HG03159 (cell line): Measurements from ENCODE around the gene OSCAR.

ENCODE experiments used
- ATAC-seq: cut with Tn5 transposase; IDR thresholded peaks from one replicate; pipeline ENCODE4 v1.9.1; 2021; ENCODE audit warnings: mild to moderate bottlenecking, moderate library complexity; ENCODE audit not compliant: unreplicated experiment

The OSCAR gene

GRCh38 chr19:54100561-54100960, at the start of gene OSCAR:
Gene OSCAR (minus strand): TSS chr19:54100803. CDS start chr19:54100792, 11 bp downstream.
- ATAC-seq: no peak

DNA sequence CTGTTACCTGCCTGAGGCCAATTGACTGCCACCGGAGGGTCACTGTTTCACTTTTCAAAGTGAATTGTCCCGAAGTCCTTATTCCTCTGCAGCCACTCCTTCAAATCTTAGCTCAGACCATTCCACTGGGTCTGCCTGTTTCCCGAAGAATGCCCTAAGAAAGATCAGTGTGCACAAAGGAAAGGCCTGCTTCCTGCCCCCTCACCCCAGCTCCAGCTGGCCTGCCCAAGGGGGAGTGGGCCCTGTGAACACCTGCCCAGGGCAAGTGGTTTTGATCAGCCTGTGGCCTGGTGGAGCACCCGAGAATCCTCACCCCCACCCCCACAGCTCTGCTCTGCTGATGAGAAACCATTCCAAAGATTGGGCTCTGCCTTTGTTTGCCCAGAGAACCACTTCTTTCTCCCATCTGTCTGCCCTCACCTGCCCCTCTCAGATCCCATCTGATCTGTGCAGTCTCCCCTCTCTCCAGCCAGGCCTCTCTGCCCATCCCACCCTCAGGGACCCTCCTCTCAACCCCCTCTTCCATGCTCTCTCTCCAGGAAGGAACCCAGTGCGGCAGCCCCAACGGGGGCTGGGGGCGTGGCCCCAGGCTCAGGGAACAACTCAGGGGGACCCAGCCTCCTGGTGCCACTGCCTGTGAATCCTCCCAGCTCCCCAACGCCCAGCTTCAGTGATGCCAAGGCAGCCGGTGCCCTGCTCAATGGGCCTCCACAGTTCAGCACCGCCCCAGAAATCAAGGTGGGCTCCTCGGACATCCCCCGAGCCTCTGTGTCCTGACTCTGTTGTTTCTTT, 48.6 kb upstream of the OSCAR start:
- no peak for ATAC-seq

DNA sequence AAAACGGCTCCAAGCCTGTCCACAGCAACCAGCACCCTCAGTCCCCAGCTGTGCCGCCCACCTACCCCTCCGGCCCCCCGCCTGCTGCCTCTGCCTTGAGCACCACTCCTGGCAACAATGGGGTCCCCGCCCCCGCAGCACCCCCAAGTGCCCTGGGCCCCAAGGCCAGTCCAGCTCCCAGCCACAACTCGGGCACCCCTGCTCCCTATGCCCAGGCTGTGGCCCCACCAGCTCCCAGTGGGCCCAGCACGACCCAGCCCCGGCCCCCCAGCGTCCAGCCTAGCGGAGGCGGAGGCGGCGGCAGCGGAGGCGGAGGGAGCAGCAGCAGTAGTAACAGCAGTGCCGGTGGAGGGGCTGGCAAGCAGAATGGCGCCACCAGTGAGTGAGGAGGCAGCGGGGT, 47.6 kb upstream of the OSCAR start:
- no peak for ATAC-seq

- ATAC-seq: no peak
Measured at GRCh38 chr19:54147676-54148075, 47.1 kb upstream of the OSCAR start.

- ATAC-seq: no peak
Measured at GRCh38 chr19:54145541-54146158, 45.0 kb upstream of the OSCAR start.

DNA sequence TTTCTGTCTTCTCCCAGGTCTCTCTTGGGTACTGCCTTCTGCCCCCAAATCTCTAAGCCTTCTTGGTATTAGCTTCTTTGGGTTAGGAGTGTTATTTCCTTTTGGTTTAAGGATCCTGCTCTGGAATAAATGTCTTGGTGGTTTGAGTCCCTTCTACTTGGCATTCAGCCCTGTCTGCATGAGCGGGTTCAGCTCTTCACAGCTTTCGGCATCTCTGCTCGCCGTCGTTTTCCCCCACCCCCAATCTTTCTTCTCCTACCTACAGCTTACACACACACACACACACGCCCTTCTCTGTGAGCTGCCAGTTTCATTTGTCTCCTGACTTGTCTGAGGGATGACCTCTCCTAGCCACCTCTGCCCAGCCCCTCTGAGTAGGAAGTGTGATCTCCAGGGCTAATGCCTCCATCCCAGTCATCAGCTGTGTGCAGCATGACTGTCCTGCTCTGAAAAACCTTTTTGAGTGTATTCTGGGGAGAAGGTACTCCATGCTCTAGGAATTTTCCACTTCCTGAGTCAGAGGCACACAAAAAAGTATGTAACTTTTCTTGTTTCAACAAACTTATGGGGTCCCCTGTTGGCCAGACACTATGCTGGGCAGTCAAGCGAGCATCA, 41.7 kb upstream of the OSCAR start:
- ATAC-seq: no peak

- no peak for ATAC-seq
Measured at GRCh38 chr19:54141356-54141755, 40.8 kb upstream of the OSCAR start.

DNA sequence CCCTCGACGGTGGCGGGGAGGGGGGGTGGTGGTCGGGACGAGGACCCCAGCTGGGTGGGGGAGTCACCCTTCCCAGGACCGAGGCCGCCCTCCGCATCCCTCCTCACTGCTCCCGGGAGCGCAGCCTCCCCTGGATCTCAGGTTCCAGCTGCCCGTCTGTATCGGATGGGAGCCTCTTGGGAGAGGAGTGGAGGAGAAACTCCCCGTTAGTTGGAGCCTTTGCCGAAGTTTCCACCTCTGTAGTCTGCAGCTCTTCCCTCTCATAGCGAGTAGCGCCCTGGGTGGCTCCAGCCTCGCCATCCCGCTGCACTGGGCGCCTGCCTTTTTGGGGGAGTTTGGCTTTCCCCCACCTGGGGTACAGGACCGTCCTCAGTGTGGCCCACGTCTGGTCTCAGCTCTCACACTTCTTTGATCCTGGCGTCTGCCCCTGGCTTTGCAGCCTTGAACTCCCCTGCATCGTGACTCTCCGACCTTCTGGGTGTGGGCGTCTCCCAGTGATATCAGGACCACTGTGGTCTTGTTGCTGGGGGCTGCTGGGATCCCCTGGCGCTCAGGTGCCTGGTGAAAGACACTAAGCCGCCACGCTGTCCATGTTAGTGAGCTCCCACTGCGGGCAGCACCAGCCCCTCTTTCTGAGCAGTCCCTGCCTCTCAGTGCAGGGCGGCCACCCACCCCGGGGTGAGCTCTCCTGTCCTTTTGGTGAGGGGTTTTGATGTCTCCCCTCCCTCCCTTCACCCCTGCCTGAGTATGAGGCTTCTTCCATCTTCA, 38.1 kb upstream of the OSCAR start:
- ATAC-seq: no peak

DNA sequence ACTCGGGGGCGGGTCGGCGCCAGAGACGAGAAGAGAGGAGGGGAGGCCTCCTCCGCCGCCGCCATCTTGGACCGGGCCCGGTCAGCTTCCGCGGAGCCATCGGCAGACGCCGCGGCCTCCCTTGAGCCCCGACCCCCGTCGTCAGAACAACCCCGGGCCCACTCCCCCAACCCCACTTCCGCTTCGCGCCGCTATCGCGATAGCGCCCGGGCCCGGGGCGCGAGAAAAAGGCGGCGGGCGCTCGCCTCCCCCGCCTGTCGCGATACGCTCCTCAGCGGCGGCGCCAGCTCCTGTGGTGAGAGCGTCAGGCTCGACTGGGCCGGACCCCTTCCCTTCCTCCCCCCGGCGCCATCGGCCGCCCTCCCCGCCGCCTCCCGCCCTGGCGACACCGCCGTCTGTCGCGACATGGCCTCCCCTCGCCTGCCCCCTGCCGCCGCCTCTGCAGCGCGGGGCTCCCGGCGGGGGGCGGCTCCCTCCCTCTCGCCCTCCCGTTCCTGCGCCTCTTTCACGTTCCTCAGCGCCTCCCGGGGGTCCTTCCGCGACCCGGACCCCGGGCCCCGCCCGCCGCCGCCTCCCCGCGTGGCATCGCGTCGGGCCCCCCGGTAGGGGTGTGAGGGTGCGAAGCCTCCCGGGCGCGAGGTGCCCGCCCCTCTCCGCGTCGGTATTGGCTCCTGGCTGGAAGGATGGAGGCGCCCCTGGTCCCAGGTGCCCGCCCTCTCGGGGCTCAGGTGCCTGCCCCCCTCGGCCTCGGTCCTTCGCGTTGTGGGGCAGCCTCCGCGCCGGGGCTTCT, 37.3 kb upstream of the OSCAR start, which contains the start of gene CNOT3:
TSS of gene CNOT3 (plus strand) at position 64 of the 790 bp plus-strand sequence. CDS start 5,217 bp downstream, outside the sequence.
- no peak for ATAC-seq

- ATAC-seq: peak; percentile 79
Measured at GRCh38 chr19:54136864-54137698, 36.5 kb upstream of the OSCAR start.

GRCh38 chr19:54136086-54136863, 35.7 kb upstream of the OSCAR start:
- ATAC-seq: no peak

DNA sequence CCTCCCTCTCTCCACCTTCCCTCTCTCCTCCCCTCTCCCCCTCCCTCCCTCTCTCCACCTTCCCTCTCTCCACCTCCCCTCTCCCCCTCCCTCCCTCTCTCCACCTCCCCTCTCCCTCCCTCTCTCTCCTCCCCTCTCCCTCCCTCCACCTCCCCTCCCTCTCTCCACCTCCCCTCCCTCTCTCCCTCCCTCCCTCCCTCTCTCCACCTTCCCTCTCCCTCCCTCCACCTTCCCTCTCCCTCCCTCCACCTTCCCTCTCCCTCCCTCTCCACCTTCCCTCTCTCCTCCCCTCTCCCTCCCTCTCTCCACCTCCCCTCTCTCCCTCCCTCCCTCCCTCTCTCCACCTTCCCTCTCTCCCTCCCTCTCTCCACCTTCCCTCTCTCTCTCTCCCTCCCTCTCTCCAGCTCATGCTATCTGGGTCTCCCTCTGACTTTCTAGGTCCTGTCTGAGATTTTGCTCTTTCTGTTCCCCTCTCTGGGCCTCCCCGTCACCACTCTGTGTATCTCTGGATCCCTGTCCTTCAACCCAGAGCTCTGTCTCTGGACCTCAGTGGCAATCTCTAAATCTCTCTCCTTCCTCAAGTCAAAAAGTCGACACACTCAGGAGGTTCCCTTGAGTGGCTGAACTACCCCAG, 33.5 kb upstream of the OSCAR start:
- ATAC-seq: no peak

- no peak for ATAC-seq
Measured at GRCh38 chr19:54133312-54133956, 32.8 kb upstream of the OSCAR start.

DNA sequence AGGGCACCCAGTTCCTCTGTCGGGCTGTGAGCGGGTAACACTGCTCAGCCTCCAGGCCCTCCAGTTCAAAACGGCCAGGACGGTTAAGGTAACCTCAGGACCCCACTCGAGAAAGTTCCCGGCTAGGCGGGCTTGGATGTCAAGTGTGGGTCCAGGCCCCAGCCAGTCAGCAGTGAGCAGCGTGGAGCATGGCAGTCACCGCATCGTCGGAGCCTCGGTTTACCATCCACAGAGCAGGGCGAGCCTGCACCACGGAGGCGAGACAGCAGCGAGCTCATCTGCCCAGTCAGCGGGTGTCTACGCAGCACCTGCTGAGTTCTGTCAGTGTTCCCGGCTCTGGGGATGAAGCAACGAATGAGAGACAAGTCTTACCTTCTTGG, 29.0 kb upstream of the OSCAR start:
- ATAC-seq: no peak

- ATAC-seq: no peak
Measured at GRCh38 chr19:54128796-54129616, 28.4 kb upstream of the OSCAR start.

- ATAC-seq: no peak
Measured at GRCh38 chr19:54128441-54128725, 27.8 kb upstream of the OSCAR start.
